ENCODE measurements around the gene BRSK1. TPM values are rescaled to one million over a fixed set of nuclear protein-coding genes. Genes with fewer than 3 reads are reported as not detected.

The BRSK1 gene
- total RNA-seq, 1 donor from 2014 or later = 15.9 TPM

DNA sequence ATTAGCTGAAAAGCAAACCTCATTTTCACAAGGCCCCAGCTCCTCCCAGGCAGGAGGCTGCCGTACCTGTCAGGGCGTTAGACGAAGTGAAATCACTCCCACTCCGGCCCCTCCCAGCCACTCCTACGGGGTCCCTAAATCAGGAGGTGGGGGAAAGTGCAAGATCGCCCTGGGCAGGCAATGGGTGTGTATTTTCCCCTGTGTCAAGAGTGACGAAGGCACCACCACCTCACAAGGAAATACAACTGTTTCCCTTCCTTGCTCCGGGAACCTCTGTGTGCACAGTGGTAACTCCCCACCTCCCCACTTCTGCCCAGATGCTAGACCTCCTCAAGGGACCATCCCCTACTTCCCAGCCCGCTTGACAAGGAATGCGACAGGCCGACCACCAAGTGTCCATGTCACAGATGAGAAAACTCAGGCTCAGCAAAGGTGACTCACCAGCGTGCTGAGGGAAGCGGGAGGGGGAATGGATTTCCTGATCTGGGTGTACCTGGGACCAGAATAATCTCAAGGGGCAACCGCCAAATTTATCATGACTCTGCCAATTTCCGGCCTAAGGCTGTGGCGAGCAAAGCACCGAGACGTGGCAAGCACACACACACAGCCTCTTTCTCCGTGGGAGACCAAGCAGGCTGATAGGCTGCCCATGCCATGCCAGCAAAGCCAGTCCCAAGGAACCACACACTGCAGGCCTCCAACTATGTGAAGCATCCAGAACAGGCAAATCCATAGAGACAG, 32.3 kb upstream of the BRSK1 start:
- Mint-ChIP-seq H3K4me1 (ENCODE audit: low read depth) (peaks cover 42% of the 10 kb centered on the region), H3K27ac (ENCODE audit: unreplicated experiment) (no peak overlapping the region), H3K27me3 (ENCODE audit: low read depth) (no peaks in the 10 kb centered on the region), H3K36me3 (ENCODE audit: low read depth) (no peaks in the 10 kb centered on the region), H3K9me3 (ENCODE audit: low read depth) (no peaks in the 10 kb centered on the region), H3K4me3 (ENCODE audit: unreplicated experiment) (no peak overlapping the region)
- TF ChIP-seq CTCF (IDR thresholded peaks at IDR 0.05) = no peak
- DNase-seq (ENCODE audit: low spot score) = no peak

- peaks cover under 1% of the 10 kb centered on the region for H3K36me3 Mint-ChIP-seq (ENCODE audit: low read depth)
- H3K4me1 Mint-ChIP-seq (ENCODE audit: low read depth) = peaks cover 51% of the 10 kb centered on the region
- no peak for DNase-seq (ENCODE audit: low spot score)
- no peak overlapping the region for H3K27ac Mint-ChIP-seq (ENCODE audit: unreplicated experiment)
- H3K27me3 Mint-ChIP-seq (ENCODE audit: low read depth) = no peaks in the 10 kb centered on the region
- no peaks in the 10 kb centered on the region for H3K9me3 Mint-ChIP-seq (ENCODE audit: low read depth)
- TF ChIP-seq CTCF (IDR thresholded peaks at IDR 0.05) = no peak
- H3K4me3 Mint-ChIP-seq (ENCODE audit: unreplicated experiment) = no peak overlapping the region
These were observed 30.8 kb upstream of the BRSK1 start for GRCh38 chr19:55252760-55253663.

DNA sequence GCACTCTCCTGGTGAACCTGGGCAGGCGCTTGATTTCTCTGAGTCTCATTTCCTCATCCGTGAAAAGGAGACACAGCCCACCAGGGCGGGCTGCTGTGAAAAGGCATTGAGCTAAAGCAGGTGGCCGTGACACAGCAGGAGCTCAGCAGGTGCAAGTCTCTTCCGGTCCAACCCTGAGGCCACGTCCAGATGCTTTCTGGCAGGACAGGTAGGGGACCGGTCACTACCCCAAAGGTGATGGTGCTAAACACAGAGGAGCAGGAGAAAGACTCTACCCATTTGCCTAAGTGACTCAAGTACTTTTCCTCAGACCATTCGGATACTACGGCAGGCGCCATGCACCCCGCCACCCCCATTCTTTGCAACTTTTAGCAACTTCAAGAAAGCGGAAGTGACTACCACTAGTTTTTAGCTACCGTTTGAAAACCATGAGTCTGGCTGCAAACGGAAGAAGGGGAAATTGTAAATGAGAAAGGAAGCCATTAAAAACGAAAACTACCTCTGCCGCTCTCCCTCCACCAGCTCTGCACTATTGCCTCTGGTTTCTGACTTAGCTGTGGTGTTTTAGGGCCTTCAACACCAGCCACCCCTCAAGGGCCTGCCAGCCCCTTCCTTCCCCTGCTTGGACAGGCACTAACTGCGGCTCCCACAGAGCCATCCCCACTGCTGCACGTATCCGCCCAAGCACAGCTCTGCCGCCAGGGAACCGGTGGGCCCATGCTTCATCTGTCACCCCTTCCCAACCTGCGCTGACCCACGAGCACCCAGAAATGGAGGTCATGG, 29.8 kb upstream of the BRSK1 start:
- no peak for DNase-seq (ENCODE audit: low spot score)
- H3K4me3 Mint-ChIP-seq (ENCODE audit: unreplicated experiment) = no peak overlapping the region
- peaks cover 1% of the 10 kb centered on the region for H3K36me3 Mint-ChIP-seq (ENCODE audit: low read depth)
- no peak for TF ChIP-seq CTCF (IDR thresholded peaks at IDR 0.05)
- H3K27me3 Mint-ChIP-seq (ENCODE audit: low read depth) = no peaks in the 10 kb centered on the region
- H3K4me1 Mint-ChIP-seq (ENCODE audit: low read depth) = peaks cover 42% of the 10 kb centered on the region
- H3K9me3 Mint-ChIP-seq (ENCODE audit: low read depth) = no peaks in the 10 kb centered on the region
- no peak overlapping the region for H3K27ac Mint-ChIP-seq (ENCODE audit: unreplicated experiment)

DNA sequence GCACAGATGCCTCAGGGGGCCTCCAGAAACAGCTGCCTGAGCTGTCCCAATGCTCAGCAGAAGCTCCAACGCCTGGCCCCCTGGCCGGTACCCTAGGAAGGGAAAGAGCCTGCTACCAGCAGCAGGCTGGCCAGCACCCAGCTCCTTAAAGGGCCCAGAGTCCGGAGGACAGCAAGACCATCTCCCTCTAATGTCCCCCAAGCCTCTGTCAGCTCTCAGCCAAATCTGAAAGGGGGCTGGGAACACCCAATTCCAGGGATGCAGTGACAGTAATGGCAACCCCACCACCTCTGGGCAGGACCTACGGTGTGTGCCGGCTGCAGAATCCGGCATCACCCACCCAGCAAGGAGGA, 29.2 kb upstream of the BRSK1 start:
- Mint-ChIP-seq H3K4me3 (ENCODE audit: unreplicated experiment) (no peak overlapping the region), H3K27me3 (ENCODE audit: low read depth) (no peaks in the 10 kb centered on the region), H3K36me3 (ENCODE audit: low read depth) (peaks cover 1% of the 10 kb centered on the region), H3K27ac (ENCODE audit: unreplicated experiment) (no peak overlapping the region), H3K9me3 (ENCODE audit: low read depth) (no peaks in the 10 kb centered on the region), H3K4me1 (ENCODE audit: low read depth) (peaks cover 45% of the 10 kb centered on the region)
- DNase-seq (ENCODE audit: low spot score) = no peak
- TF ChIP-seq CTCF (IDR thresholded peaks at IDR 0.05) = no peak

Measured in chondrocyte (in vitro differentiated cells).